GM10248 (cell line): ENCODE measurements around the gene TMEM229B.

Source experiments
- CTCF ChIA-PET: fragments of 300-600 bp; sonication (Branson Sonifier 250); formaldehyde crosslinking; extraction: SDS; loops from one replicate; lab custom pipeline; 2021; ENCODE audit warnings: antibody characterized with exemption; lab: Yijun Ruan, JAX
- POLR2A ChIA-PET: fragments of 350-650 bp; sonication (Branson Sonifier 250); formaldehyde crosslinking; extraction: SDS; loops from one replicate; lab custom pipeline; 2020; ENCODE audit warnings: antibody characterized with exemption; lab: Yijun Ruan, JAX
- DNase-seq: peaks from one replicate; pipeline ENCODE4 v3.0.0; 2012; ENCODE audit errors: extremely low spot score
- CTCF ChIP-seq: IDR thresholded peaks from 2 replicates; pipeline ENCODE4 v1.5.1; 2012; ENCODE audit warnings: mild to moderate bottlenecking, low read depth; ENCODE audit errors: extremely low read depth, missing control alignments, control extremely low read depth

The TMEM229B gene

DNA sequence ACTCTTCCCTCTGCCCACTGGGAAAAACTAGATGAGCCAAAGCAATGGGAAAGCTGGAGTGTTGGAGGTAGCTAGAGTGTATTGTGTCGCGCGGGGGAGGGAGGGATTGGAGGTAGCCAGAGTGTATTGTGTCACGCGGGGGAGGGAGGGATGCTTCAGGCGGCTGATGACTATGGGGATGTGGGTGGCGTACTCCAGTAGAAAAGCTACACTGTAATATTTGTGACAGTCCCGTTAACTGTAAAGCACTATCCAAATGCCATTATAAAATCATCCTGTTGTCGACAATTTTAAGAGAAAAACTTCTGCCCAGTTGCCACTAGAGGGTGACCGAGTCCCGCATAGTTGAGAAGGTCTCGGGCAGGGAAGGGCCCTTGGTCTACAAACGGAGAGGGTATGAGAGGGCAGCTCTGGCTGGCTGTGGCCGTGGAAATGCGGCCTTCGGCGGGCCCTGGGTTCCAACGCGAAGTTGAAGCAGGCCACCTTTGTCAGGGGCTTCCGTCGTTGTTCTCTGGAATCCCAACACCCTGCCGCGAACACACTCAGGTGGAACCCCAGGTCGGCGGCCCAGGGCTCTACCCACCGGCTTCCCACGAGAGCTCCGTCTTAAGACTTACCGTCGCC is 61.4 kb downstream of the TMEM229B start:
- peak; percentile 83 for TF ChIP-seq CTCF
- ChIA-PET CTCF (interaction anchor here (0.6 to 31.7 kb wide), 44 partner anchors 10 to 1063 kb away, joined by 3 to 695 read pairs (median 5); partner anchors contain the start of genes ATP6V1D, EIF2S1, PIGH and PLEK2), POLR2A (no interaction called here)

DNA sequence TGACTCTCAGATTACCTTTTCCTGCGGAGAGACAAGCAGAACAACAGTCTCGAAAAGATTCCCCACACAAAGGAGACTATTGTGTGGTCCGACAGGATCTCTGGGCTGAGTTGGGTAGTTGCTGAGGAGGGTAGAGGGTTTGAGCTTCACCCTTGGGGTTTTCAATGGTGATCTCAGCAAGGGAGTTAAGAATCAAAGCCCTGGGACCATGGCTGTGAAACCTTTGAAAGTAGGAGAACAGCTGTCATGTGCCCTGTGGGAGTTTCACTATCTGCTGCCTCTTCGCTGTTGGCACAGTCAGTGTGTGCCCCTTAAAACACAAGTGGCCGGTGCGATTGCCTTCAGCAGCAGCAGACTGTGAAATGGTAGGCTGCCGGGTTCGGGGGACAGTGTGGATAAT is 62.4 kb downstream of the TMEM229B start:
- CTCF ChIA-PET: interaction anchor here (0.7 to 31.7 kb wide), 23 partner anchors 9 to 1063 kb away, joined by 3 to 695 read pairs (median 12); partner anchors contain the start of genes ATP6V1D, EIF2S1, PIGH and PLEK2
- POLR2A ChIA-PET: no interaction called here
- DNase-seq: no peak

More for the DNA sequence above, 61.4 kb downstream of the TMEM229B start:
- DNase-seq: peak; percentile 86

DNA sequence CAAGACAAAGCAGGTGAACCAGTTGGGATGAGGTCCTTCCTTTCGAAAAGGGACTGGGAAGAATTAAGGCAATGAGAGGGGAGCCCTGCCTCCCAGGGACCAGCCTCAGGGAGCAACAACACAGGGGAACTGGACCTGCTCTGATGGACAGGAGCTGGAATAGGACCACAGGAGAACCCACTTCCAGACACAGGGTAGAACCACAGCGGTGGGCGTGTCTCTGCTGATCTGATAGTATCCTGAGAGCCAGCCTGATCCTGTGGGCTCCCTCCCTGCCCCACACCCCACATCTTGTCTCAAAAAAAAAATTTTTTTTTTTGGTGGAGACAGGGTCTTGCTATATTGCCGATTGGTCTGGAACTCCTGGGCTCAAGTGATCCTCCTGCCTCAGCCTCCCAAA is 62.9 kb downstream of the TMEM229B start:
- POLR2A ChIA-PET: no interaction called here
- no peak for TF ChIP-seq CTCF
- CTCF ChIA-PET: interaction anchor here (0.8 to 31.7 kb wide), 14 partner anchors 8 to 1065 kb away, joined by 3 to 695 read pairs (median 17); partner anchors contain the start of genes PLEK2 and RDH12
- DNase-seq: no peak

More for the DNA sequence above, 62.4 kb downstream of the TMEM229B start:
- TF ChIP-seq CTCF: no peak

DNA sequence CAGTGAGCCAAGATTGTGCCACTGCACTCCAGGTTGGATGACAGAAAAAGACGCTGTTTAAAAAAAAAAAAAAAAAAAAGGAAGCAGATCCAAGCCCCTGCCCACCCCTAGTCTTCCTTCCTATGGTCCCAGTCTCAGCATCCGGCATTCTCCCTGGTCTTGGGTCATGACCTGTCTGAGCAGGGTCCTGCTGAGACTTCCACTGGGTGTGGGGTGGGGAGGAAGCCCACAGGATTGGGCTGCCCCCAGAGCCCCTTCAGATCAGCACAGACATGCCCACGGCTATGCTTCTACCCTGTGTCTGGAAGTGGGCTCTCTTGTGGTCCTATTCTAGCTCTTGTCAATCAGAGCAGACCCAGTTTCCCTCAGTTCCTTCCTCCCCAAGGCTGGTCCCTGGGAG is 64.0 kb downstream of the TMEM229B start:
- no peak for TF ChIP-seq CTCF
- no peak for DNase-seq
- ChIA-PET POLR2A (no interaction called here), CTCF (interaction anchor here (0.6 to 31.7 kb wide), 11 partner anchors 8 to 1064 kb away, joined by 3 to 695 read pairs (median 4); partner anchors contain the start of genes ARG2 and PLEK2)

DNA sequence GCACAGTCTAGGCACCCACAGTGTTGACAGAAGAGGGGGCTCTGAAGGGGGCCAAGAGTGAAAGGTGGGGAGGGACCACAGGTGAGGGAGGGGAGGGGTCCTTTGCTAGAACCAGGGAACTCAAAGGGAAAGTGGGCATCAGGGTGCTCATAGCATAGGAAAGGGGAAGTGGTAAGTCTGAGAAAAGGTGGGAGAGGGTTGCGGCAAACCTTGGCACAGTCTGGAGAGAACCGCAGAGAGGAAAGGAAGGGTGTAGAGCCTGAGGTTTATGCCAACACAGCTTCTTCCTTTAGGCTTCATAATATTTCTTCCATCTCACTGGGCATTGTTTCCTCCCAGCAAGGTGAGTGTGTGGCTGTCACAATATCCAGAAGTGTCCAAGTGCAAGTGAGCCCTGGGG is 65.1 kb downstream of the TMEM229B start:
- TF ChIP-seq CTCF: no peak
- ChIA-PET POLR2A (no interaction called here), CTCF (interaction anchor here (1.0 to 31.7 kb wide), 3 partner anchors 6 to 145 kb away, joined by 4 to 695 read pairs (median 51); no protein-coding TSS in a partner anchor)

DNA sequence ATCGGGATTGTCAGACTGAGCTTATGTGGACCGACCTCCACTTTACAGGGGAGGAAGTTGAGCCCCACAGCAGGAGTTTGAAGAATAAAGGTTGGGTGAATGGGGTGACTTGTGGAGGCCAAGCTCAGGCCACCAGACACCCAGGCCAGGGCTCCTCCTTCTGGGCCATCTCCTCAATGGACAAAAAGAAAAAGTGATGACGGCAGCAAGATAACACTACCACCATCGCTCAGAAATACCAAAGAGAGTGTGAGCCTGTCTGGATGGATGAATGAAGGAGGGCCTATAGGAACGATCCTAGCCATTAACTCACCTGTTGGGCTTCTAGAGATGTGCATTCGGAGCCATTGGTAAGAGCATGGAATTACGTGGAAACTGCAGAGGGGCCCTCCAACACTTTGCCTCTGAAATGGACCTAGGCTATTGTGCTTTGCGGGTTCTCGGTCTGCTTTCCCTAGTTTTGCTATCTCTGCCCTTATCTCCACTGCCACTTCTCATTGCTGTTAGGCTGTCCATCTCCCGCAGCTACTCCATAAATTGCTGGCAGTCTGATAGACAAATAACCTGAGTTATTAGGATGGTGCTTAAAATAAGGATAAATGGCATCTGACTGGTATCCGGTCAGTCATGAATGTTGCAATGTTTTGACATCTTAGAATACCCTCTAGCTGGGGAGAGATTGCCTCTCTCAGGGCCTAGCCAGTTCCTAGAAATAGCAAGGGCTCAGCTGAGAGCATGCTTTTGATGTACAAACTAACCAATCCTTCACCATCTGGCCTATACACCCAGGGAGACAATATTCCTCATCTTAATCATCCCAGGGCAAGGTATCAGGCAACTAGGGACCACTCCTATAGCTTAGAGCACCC is 66.9 kb downstream of the TMEM229B start:
- ChIA-PET CTCF (interaction anchor here (1.4 to 31.7 kb wide), 7 partner anchors 11 to 1062 kb away, joined by 3 to 695 read pairs (median 7); no protein-coding TSS in a partner anchor), POLR2A (no interaction called here)
- no peak for DNase-seq
- no peak for TF ChIP-seq CTCF

More for the DNA sequence above, 65.1 kb downstream of the TMEM229B start:
- no peak for DNase-seq
